Subcutaneous adipose tissue (tissue), 4 donors: ENCODE measurements around the gene MRPL44. TPM values are rescaled to one million over a fixed set of nuclear protein-coding genes. Genes with fewer than 3 reads are reported as not detected.

Experiments used
- total RNA-seq, 4 donors: library from RNA; depleted of rRNA; stranded (reverse); fragments of >200 nt; gene quantifications; one replicate each; pipeline ENCODE4 v1.1.0, GENCODE V29; 2016
- TF ChIP-seq, protein P1 (sequence below): fragments of 450-650 bp; IDR thresholded peaks from one replicate; pipeline ENCODE4 v1.5.1; 2016; ENCODE audit warnings: low read depth, mild to moderate bottlenecking, control low read depth, antibody characterized with exemption, moderate library complexity

The MRPL44 gene
- total RNA-seq, 4 donors from 2014 or later = 21.8 to 30.4 (median 22.6) TPM

DNA sequence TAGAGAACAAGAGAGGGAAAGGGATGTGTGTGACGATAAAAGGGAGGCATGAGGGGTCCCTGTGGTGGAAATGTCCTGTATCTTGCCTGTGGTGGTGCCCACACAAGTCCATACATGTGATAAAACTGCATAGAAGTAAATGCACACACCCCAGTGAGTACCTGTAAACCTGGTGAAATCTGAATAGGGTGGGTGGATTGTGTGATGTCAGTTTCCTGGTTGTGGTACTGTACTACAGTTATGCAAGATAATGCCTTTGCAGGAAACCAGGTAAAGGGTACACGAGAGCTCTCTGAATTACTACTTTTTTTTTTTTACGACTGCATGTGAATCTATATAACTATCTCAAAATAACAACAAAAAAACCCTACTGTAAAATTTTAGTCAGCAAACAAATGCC, 59.7 kb downstream of the MRPL44 start:
- TF ChIP-seq, protein P1, sequence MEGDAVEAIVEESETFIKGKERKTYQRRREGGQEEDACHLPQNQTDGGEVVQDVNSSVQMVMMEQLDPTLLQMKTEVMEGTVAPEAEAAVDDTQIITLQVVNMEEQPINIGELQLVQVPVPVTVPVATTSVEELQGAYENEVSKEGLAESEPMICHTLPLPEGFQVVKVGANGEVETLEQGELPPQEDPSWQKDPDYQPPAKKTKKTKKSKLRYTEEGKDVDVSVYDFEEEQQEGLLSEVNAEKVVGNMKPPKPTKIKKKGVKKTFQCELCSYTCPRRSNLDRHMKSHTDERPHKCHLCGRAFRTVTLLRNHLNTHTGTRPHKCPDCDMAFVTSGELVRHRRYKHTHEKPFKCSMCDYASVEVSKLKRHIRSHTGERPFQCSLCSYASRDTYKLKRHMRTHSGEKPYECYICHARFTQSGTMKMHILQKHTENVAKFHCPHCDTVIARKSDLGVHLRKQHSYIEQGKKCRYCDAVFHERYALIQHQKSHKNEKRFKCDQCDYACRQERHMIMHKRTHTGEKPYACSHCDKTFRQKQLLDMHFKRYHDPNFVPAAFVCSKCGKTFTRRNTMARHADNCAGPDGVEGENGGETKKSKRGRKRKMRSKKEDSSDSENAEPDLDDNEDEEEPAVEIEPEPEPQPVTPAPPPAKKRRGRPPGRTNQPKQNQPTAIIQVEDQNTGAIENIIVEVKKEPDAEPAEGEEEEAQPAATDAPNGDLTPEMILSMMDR = no peak

Other genes with a start within 250 kb of the MRPL44 start
- 1 to 10 TPM in 3 of 4 donors, under 1 TPM in 1; 0.19 to 9.3 (median 1.2) TPM for gene AP1S3, start 119.9 kb upstream of the MRPL44 start, total RNA-seq
- 10 to 100 TPM; 38.1 to 55.2 (median 45.6) TPM for gene WDFY1, start 12.1 kb upstream of the MRPL44 start, total RNA-seq
- gene SERPINE2, start 81.8 kb downstream of the MRPL44 start, total RNA-seq = 1 to 10 TPM; 3.3 to 8.3 (median 4.7) TPM